Right cardiac atrium (tissue), 5 donors: ENCODE data around the gene PTPRF. TPM values are rescaled to one million over a fixed set of nuclear protein-coding genes. Genes with fewer than 3 reads are reported as not detected.

Experiments
- ATAC-seq, 2 donors: fragments of 200-7000 bp; cut with Tn5 transposase; one replicate each; pipeline versions ENCODE4 v1.8.0 to v1.9.1; 2020; ENCODE audit warnings: moderate library complexity in 2 of 2, mild to moderate bottlenecking in 1 of 2
- DNase-seq, 3 donors: peaks; one replicate each; pipeline ENCODE4 v3.0.0-alpha.2; 2020
- H3K27ac ChIP-seq: one replicate; pipeline ENCODE4 v1.5.1; 2013; ENCODE audit warnings: mild to moderate bottlenecking, low read length, control low read depth, moderate library complexity
- H3K27me3 ChIP-seq: one replicate; pipeline ENCODE4 v1.6.1; 2013; ENCODE audit not compliant: control insufficient read depth, insufficient read depth
- H3K4me1 ChIP-seq: one replicate; pipeline ENCODE4 v1.6.1; 2013; ENCODE audit warnings: low read length; ENCODE audit not compliant: control insufficient read depth, insufficient read depth
- H3K4me3 ChIP-seq: one replicate; pipeline ENCODE4 v1.5.1; 2013; ENCODE audit warnings: low read length, control low read depth
- H3K9me3 ChIP-seq: one replicate; pipeline ENCODE4 v1.6.1; 2013; ENCODE audit warnings: low read length; ENCODE audit not compliant: control insufficient read depth
- WGBS: extraction: QIAGEN DNeasy Blood & Tissue Kit; methylation state at CpG from one replicate; pipeline ENCODE4 v1.1.7; 2013; 5-methylcytosine and 5-hydroxymethylcytosine counted together
- intact Hi-C, 4 donors: fragments of 100-400 bp; cut with DNase I; formaldehyde crosslinking; loops; one replicate each; pipeline versions ENCODE4 v1.11.0 to v1.14.0; 2022 to 2023
- polyA plus RNA-seq: library from polyadenylated mRNA; stranded (reverse); fragments of 200-250 nt; gene quantifications from one replicate; pipeline ENCODE4 v1.2.3, GENCODE V29; 2013
- total RNA-seq, 4 donors: library from RNA; stranded (reverse); fragmentation: NEBNext Ultra II Directional; extraction: Animal tissue kit (Norgen Biotek cat#: 25700); gene quantifications; one replicate each; pipeline ENCODE4 v1.2.1, GENCODE V29; 2021
- donor health status: healthy with polysubstance abuse.
- donor health status: DM: no; HTN: yes; CAD: no.
- donor health status: DM: no; HTN: no; CAD: no.
- donor health status: DM: no; HTN: yes; CAD: no; lungs with severe emphysema.
- donor health status: DM: yes; HTN: yes; CAD: no.

The PTPRF gene
- total and polyA plus RNA-seq, 5 donors: 5.1 to 19.7 (median 11.6) TPM

- Histone ChIP-seq H3K4me3 (no peak overlapping the region), H3K9me3 (no peaks in the 10 kb centered on the region), H3K27ac (no peak overlapping the region), H3K27me3 (no peaks in the 10 kb centered on the region), H3K4me1 (no peaks in the 10 kb centered on the region)
- DNase-seq: no peak
- intact Hi-C loops: no loop called here
- 74% methylated on average over 5 of the region's 5 CpGs for WGBS
- no peak for ATAC-seq
Measured at GRCh38 chr1:43513471-43514173, 17.1 kb upstream of the PTPRF start.

GRCh38 chr1:43518935-43519686 lies 11.6 kb upstream of the PTPRF start:
- no peak for ATAC-seq
- no peaks in the 10 kb centered on the region for H3K9me3 ChIP-seq
- H3K4me1 ChIP-seq: no peaks in the 10 kb centered on the region
- no peak overlapping the region for H3K4me3 ChIP-seq
- H3K27me3 ChIP-seq: no peaks in the 10 kb centered on the region
- WGBS: 84% methylated on average over 11 of the region's 11 CpGs
- DNase-seq: no peak
- intact Hi-C loops: no loop called here
- no peak overlapping the region for H3K27ac ChIP-seq

GRCh38 chr1:43520100-43520778 lies 10.4 kb upstream of the PTPRF start:
- ATAC-seq: no peak
- Histone ChIP-seq H3K4me3 (no peak overlapping the region), H3K27ac (no peak overlapping the region), H3K9me3 (no peaks in the 10 kb centered on the region), H3K4me1 (no peaks in the 10 kb centered on the region), H3K27me3 (no peaks in the 10 kb centered on the region)
- DNase-seq: no peak
- 69% methylated on average over 3 of the region's 3 CpGs for WGBS
- intact Hi-C loops: loop anchor here in 1 of 4 donors (10.0 kb wide), 1 partner anchor 135 kb away; the partner anchor contains the start of gene KDM4A

- Histone ChIP-seq H3K9me3 (no peaks in the 10 kb centered on the region), H3K27ac (no peak overlapping the region), H3K4me1 (no peaks in the 10 kb centered on the region), H3K4me3 (no peak overlapping the region), H3K27me3 (no peaks in the 10 kb centered on the region)
- no peak for ATAC-seq
- DNase-seq: no peak
- intact Hi-C loops: loop anchor here in 1 of 4 donors (10.0 kb wide), 1 partner anchor 134 kb away; the partner anchor contains the start of gene KDM4A
- 91% methylated on average over 8 of the region's 8 CpGs for WGBS
Measured at GRCh38 chr1:43521078-43521477, 9.6 kb upstream of the PTPRF start.

- Histone ChIP-seq H3K27me3 (no peaks in the 10 kb centered on the region), H3K9me3 (no peaks in the 10 kb centered on the region), H3K4me1 (no peaks in the 10 kb centered on the region), H3K4me3 (no peak overlapping the region), H3K27ac (no peak overlapping the region)
- WGBS: 79% methylated on average over 8 of the region's 8 CpGs
- intact Hi-C loops: loop anchor here in 1 of 4 donors (10.0 kb wide), 1 partner anchor 133 kb away; the partner anchor contains the start of gene KDM4A
- ATAC-seq: no peak
- DNase-seq: no peak
Measured at GRCh38 chr1:43521756-43522155, 8.9 kb upstream of the PTPRF start.

GRCh38 chr1:43522431-43522775 lies 8.3 kb upstream of the PTPRF start:
- Histone ChIP-seq H3K27ac (no peak overlapping the region), H3K4me3 (no peak overlapping the region), H3K4me1 (no peaks in the 10 kb centered on the region), H3K27me3 (no peaks in the 10 kb centered on the region), H3K9me3 (no peaks in the 10 kb centered on the region)
- no peak for DNase-seq
- no peak for ATAC-seq
- 79% methylated on average over 1 of the region's 1 CpG for WGBS
- intact Hi-C loops: loop anchor here in 1 of 4 donors (10.0 kb wide), 1 partner anchor 132 kb away; the partner anchor contains the start of gene KDM4A

GRCh38 chr1:43522776-43523480 lies 7.8 kb upstream of the PTPRF start:
- intact Hi-C loops: loop anchor here in 1 of 4 donors (10.0 kb wide), 1 partner anchor 132 kb away; the partner anchor contains the start of gene KDM4A
- peak in 1 of 2 donors; percentile 38 for ATAC-seq

GRCh38 chr1:43524804-43525203 lies 5.9 kb upstream of the PTPRF start:
- Histone ChIP-seq H3K27me3 (no peaks in the 10 kb centered on the region), H3K9me3 (no peaks in the 10 kb centered on the region), H3K4me1 (no peaks in the 10 kb centered on the region), H3K4me3 (no peak overlapping the region), H3K27ac (no peak overlapping the region)
- DNase-seq: no peak
- no peak for ATAC-seq
- WGBS: 51% methylated on average over 8 of the region's 8 CpGs
- intact Hi-C loops: loop anchor here in 2 of 4 donors (5.0 to 10.0 kb wide), 3 partner anchors 130 to 517 kb away; partner anchors contain the start of gene KDM4A (in 1 of the 2)

More at GRCh38 chr1:43522776-43523480, 7.8 kb upstream of the PTPRF start:
- Histone ChIP-seq H3K9me3 (no peaks in the 10 kb centered on the region), H3K27ac (no peak overlapping the region), H3K4me3 (no peak overlapping the region), H3K27me3 (no peaks in the 10 kb centered on the region), H3K4me1 (no peaks in the 10 kb centered on the region)
- no peak for DNase-seq
- WGBS: 55% methylated on average over 13 of the region's 13 CpGs

- intact Hi-C loops: loop anchor here in 2 of 4 donors (2.0 to 10.0 kb wide), 4 partner anchors 123 to 516 kb away; partner anchors contain the start of gene KDM4A (in 1 of the 2)
- Histone ChIP-seq H3K27me3 (no peaks in the 10 kb centered on the region), H3K27ac (no peak overlapping the region), H3K4me3 (no peak overlapping the region), H3K9me3 (no peaks in the 10 kb centered on the region), H3K4me1 (no peaks in the 10 kb centered on the region)
- DNase-seq (no peak), ATAC-seq (no peak)
- WGBS: 81% methylated on average over 10 of the region's 10 CpGs
Measured at GRCh38 chr1:43526002-43526401, 4.7 kb upstream of the PTPRF start.

GRCh38 chr1:43527111-43527878 lies 3.4 kb upstream of the PTPRF start:
- Histone ChIP-seq H3K9me3 (no peaks in the 10 kb centered on the region), H3K27ac (no peak overlapping the region), H3K4me3 (no peak overlapping the region), H3K4me1 (no peaks in the 10 kb centered on the region), H3K27me3 (no peaks in the 10 kb centered on the region)
- WGBS: 82% methylated on average over 12 of the region's 12 CpGs
- ATAC-seq: no peak
- DNase-seq: peak in 1 of 3 donors; percentile 72
- intact Hi-C loops: loop anchor here in 2 of 4 donors (2.0 to 10.0 kb wide), 4 partner anchors 122 to 515 kb away; partner anchors contain the start of gene KDM4A (in 1 of the 2)
